H9 (cell line): ENCODE results near the gene ATG12. TPM values are rescaled to one million over a fixed set of nuclear protein-coding genes. Genes with fewer than 3 reads are reported as not detected.

Experiments used
- DNase-seq: peaks from one replicate; pipeline ENCODE4 v3.0.0-alpha.2; 2017
- H2AFZ ChIP-seq: one replicate; pipeline ENCODE4 v1.6.1; 2013; ENCODE audit warnings: mild to moderate bottlenecking, low read length, control low read depth, moderate library complexity
- H2AK5ac ChIP-seq: 2 replicates; pipeline ENCODE4 v1.6.1; 2013; ENCODE audit warnings: low read length, control low read depth, mixed read lengths; ENCODE audit not compliant: insufficient read length
- H2BK120ac ChIP-seq: one replicate; pipeline ENCODE4 v1.6.1; 2013; ENCODE audit warnings: low read depth, mild to moderate bottlenecking, low read length, control low read depth, inconsistent platforms; ENCODE audit not compliant: poor library complexity, severe bottlenecking
- H2BK12ac ChIP-seq: 2 replicates; pipeline ENCODE4 v1.6.1; 2013; ENCODE audit warnings: low read length, control low read depth, mixed read lengths, low read depth; ENCODE audit not compliant: insufficient read length
- H2BK15ac ChIP-seq: 2 replicates; pipeline ENCODE4 v1.6.1; 2013; ENCODE audit warnings: low read depth, low read length, control low read depth
- H2BK20ac ChIP-seq: one replicate; pipeline ENCODE4 v1.6.1; 2013; ENCODE audit warnings: low read depth, mild to moderate bottlenecking, low read length, control low read depth, inconsistent platforms; ENCODE audit not compliant: poor library complexity, severe bottlenecking
- H2BK5ac ChIP-seq: 2 replicates; pipeline ENCODE4 v1.6.1; 2013; ENCODE audit warnings: low read length, control low read depth, mixed read lengths; ENCODE audit not compliant: insufficient read length
- H3K14ac ChIP-seq: 2 replicates; pipeline ENCODE4 v1.6.1; 2013; ENCODE audit warnings: low read length, control low read depth; ENCODE audit not compliant: insufficient read depth
- H3K18ac ChIP-seq: 2 replicates; pipeline ENCODE4 v1.6.1; 2013; ENCODE audit warnings: low read depth, mild to moderate bottlenecking, mixed read lengths, low read length, control low read depth; ENCODE audit not compliant: insufficient read length
- H3K23ac ChIP-seq: 2 replicates; pipeline ENCODE4 v1.6.1; 2013; ENCODE audit warnings: low read length, control low read depth, mixed read lengths, low read depth; ENCODE audit not compliant: insufficient read length
- H3K23me2 ChIP-seq: 2 replicates; pipeline ENCODE4 v1.6.1; 2013; ENCODE audit warnings: low read depth, mild to moderate bottlenecking, mixed read lengths, low read length, control low read depth; ENCODE audit not compliant: insufficient read length, poor library complexity, severe bottlenecking
- H3K27ac ChIP-seq: 2 replicates; pipeline ENCODE4 v1.5.1; 2013; ENCODE audit warnings: low read length, control low read depth, mixed read lengths, low read depth; ENCODE audit not compliant: insufficient read length
- H3K27me3 ChIP-seq: 2 replicates; pipeline ENCODE4 v1.6.1; 2013; ENCODE audit warnings: low read length, control low read depth, inconsistent platforms; ENCODE audit not compliant: insufficient read depth
- H3K4ac ChIP-seq: 2 replicates; pipeline ENCODE4 v1.6.1; 2013; ENCODE audit warnings: low read depth, mild to moderate bottlenecking, control low read depth, inconsistent platforms, low read length, moderate library complexity
- H3K4me1 ChIP-seq: 2 replicates; pipeline ENCODE4 v1.6.1; 2013; ENCODE audit warnings: low read length, control low read depth, inconsistent platforms; ENCODE audit not compliant: insufficient read depth
- H3K4me2 ChIP-seq: 2 replicates; pipeline ENCODE4 v1.6.1; 2013; ENCODE audit warnings: low read length, control low read depth, mixed read lengths; ENCODE audit not compliant: insufficient read length, insufficient read depth
- H3K56ac ChIP-seq: 2 replicates; pipeline ENCODE4 v1.6.1; 2013; ENCODE audit warnings: low read depth, mild to moderate bottlenecking, mixed read lengths, low read length, control low read depth; ENCODE audit not compliant: insufficient read length
- H3K79me1 ChIP-seq: 2 replicates; pipeline ENCODE4 v1.6.1; 2013; ENCODE audit warnings: low read depth, mild to moderate bottlenecking, moderate library complexity, low read length, control low read depth, inconsistent platforms; ENCODE audit not compliant: insufficient read depth, poor library complexity, severe bottlenecking
- H3K79me2 ChIP-seq: 2 replicates; pipeline ENCODE4 v1.6.1; 2013; ENCODE audit warnings: low read length, control low read depth, inconsistent platforms; ENCODE audit not compliant: insufficient read depth
- H3K9ac ChIP-seq: 2 replicates; pipeline ENCODE4 v1.6.1; 2013; ENCODE audit warnings: low read length, control low read depth, mixed read lengths; ENCODE audit not compliant: insufficient read length; ENCODE audit errors: extremely low read depth
- H3K9me3 ChIP-seq: one replicate; pipeline ENCODE4 v1.6.1; 2013; ENCODE audit warnings: low read depth, low read length, inconsistent platforms; ENCODE audit not compliant: control insufficient read depth
- H3T11ph ChIP-seq: one replicate; pipeline ENCODE4 v1.6.1; 2013; ENCODE audit warnings: mild to moderate bottlenecking, low read length, control low read depth, inconsistent platforms
- H4K20me1 ChIP-seq: one replicate; pipeline ENCODE4 v1.6.1; 2013; ENCODE audit not compliant: control insufficient read depth, insufficient read length, insufficient read depth
- H4K5ac ChIP-seq: 2 replicates; pipeline ENCODE4 v1.6.1; 2013; ENCODE audit warnings: low read depth, mild to moderate bottlenecking, mixed read lengths, low read length, control low read depth; ENCODE audit not compliant: insufficient read length
- H4K8ac ChIP-seq: replicated peaks from 2 replicates; pipeline ENCODE4 v1.6.1; 2013; ENCODE audit warnings: low read length, control low read depth, mixed read lengths, low read depth; ENCODE audit not compliant: insufficient read length
- H4K91ac ChIP-seq: 2 replicates; pipeline ENCODE4 v1.6.1; 2013; ENCODE audit warnings: low read depth, mild to moderate bottlenecking, moderate library complexity, mixed read lengths, low read length, control low read depth; ENCODE audit not compliant: insufficient read length
- H3K27ac Mint-ChIP-seq, 3 experiments: 2 replicates in 2 of 3; 3 replicates in 1 of 3; pipeline ENCODE4 v1.8.0; 2020 to 2021; ENCODE audit warnings: mixed read lengths in 3 of 3, mild to moderate bottlenecking in 1 of 3, moderate library complexity in 1 of 3
- H3K27me3 Mint-ChIP-seq: 2 replicates; pipeline ENCODE4 v1.8.0; 2021; ENCODE audit warnings: low read depth, mild to moderate bottlenecking, moderate library complexity, mixed read lengths
- H3K36me3 Mint-ChIP-seq, 3 experiments: 2 replicates in 2 of 3; 3 replicates in 1 of 3; pipeline ENCODE4 v1.8.0; 2020 to 2021; ENCODE audit warnings: low read depth in 3 of 3, mixed read lengths in 3 of 3; ENCODE audit not compliant: insufficient read depth in 1 of 3
- H3K4me1 Mint-ChIP-seq, 2 experiments: 2 replicates each; pipeline ENCODE4 v1.8.0; 2020; ENCODE audit warnings: mixed read lengths in 2 of 2
- H3K4me3 Mint-ChIP-seq, 2 experiments: 2 replicates in 1 of 2; 3 replicates in 1 of 2; pipeline ENCODE4 v1.8.0; 2020 to 2021; ENCODE audit warnings: mild to moderate bottlenecking in 2 of 2, mixed read lengths in 2 of 2, moderate library complexity in 1 of 2
- H3K9me3 Mint-ChIP-seq, 2 experiments: 2 replicates in 1 of 2; 3 replicates in 1 of 2; pipeline ENCODE4 v1.8.0; 2020; ENCODE audit warnings: mild to moderate bottlenecking in 2 of 2, mixed read lengths in 2 of 2, moderate library complexity in 1 of 2
- WGBS: extraction: QIAGEN DNeasy Blood & Tissue Kit; methylation state at CpG from one replicate; pipeline ENCODE4 v1.1.7; 2013; ENCODE audit warnings: missing lambda C conversion rate, low lambda C conversion rate, mixed read lengths; ENCODE audit not compliant: insufficient read length; ENCODE audit errors: extremely low coverage; 5-methylcytosine and 5-hydroxymethylcytosine counted together
- total RNA-seq: library from RNA; stranded (reverse); gene quantifications from 2 replicates; pipeline ENCODE4 v1.2.1, GENCODE V29; 2021
- TF ChIP-seq, protein P1 (sequence below): fragments of 200-600 bp; sonication (generic); conservative IDR thresholded peaks from 3 replicates; pipeline ENCODE4 v1.8.0; 2021; ENCODE audit warnings: antibody characterized with exemption, mild to moderate bottlenecking

ATG12 gene
- total RNA-seq, 1 experiment from 2014 or later: 52.9 TPM

DNA sequence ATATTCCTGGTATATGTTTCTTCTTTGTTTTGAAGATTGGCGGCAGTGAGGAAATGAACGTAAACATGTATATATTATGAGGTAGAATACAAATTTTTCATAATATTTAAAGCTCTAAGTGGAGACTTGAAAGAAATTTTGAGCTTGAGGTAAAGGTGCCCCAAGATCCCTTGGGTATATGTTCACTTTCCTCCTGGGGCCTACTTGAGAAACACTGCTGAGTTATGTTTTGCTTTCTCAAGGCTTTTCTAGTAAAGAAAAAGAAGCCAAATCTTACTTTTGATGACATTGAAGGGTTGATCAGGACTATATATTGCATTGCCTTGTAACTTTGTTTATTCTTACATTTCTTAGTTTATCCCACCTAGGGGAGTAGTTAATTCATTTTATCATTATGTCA is 31.1 kb upstream of the ATG12 start:
- Histone ChIP-seq H3K79me2 (no peaks in the 10 kb centered on the region), H2BK120ac (no peak overlapping the region), H4K8ac (no peak overlapping the region), H4K5ac (no peak overlapping the region), H3K18ac (no peak overlapping the region), H3K9ac (no peak overlapping the region), H4K20me1 (no peaks in the 10 kb centered on the region), H3K27ac (no peak overlapping the region), H2BK20ac (no peak overlapping the region), H3K23ac (no peak overlapping the region), H3K14ac (no peak overlapping the region), H3K23me2 (no peaks in the 10 kb centered on the region), H3T11ph (no peak overlapping the region), H3K4ac (no peak overlapping the region), H2AFZ (no peak overlapping the region), H3K79me1 (no peaks in the 10 kb centered on the region), H3K4me2 (no peak overlapping the region), H2BK15ac (no peak overlapping the region), H2BK5ac (no peak overlapping the region), H3K56ac (no peak overlapping the region), H3K27me3 (no peaks in the 10 kb centered on the region), H3K4me1 (no peaks in the 10 kb centered on the region), H2BK12ac (no peak overlapping the region), H2AK5ac (no peak overlapping the region), H3K9me3 (no peaks in the 10 kb centered on the region), H4K91ac (no peak overlapping the region)
- Mint-ChIP-seq H3K4me3 (no peak overlapping the region), H3K36me3 (peaks cover 5 to 14% (median 12%) of the 10 kb centered on the region in 3 experiments; a peak in 6 of 7 replicates), H3K27me3 (no peaks in the 10 kb centered on the region), H3K27ac (no peak overlapping the region), H3K9me3 (no peaks in the 10 kb centered on the region; a peak in 1 of 5 replicates), H3K4me1 (peaks cover 0 to 8% of the 10 kb centered on the region in 2 experiments)
- WGBS: no CpG with 5 or more reads among the region's 2 CpGs
- TF ChIP-seq, protein P1, sequence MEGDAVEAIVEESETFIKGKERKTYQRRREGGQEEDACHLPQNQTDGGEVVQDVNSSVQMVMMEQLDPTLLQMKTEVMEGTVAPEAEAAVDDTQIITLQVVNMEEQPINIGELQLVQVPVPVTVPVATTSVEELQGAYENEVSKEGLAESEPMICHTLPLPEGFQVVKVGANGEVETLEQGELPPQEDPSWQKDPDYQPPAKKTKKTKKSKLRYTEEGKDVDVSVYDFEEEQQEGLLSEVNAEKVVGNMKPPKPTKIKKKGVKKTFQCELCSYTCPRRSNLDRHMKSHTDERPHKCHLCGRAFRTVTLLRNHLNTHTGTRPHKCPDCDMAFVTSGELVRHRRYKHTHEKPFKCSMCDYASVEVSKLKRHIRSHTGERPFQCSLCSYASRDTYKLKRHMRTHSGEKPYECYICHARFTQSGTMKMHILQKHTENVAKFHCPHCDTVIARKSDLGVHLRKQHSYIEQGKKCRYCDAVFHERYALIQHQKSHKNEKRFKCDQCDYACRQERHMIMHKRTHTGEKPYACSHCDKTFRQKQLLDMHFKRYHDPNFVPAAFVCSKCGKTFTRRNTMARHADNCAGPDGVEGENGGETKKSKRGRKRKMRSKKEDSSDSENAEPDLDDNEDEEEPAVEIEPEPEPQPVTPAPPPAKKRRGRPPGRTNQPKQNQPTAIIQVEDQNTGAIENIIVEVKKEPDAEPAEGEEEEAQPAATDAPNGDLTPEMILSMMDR: no peak
- no peak for DNase-seq
